ENCODE measurements around the gene PRR3. TPM values are rescaled to one million over a fixed set of nuclear protein-coding genes. Genes with fewer than 3 reads are reported as not detected.

Gene PRR3
- total and polyA plus RNA-seq, 2 of the 13 experiments (the other 11 are each of a cell fraction or from before 2014, with no cell fraction given): 14.6 to 21.2 TPM

- TF ChIP-seq ZNF609 (CRISPR knock-in tag; IDR thresholded peaks at IDR 0.05; ENCODE audit: borderline replicate concordance): no peak
- no peak for TF ChIP-seq ATF7 (IDR thresholded peaks at IDR 0.05)
- no peak for TF ChIP-seq ATF7 (CRISPR knock-in tag; IDR thresholded peaks at IDR 0.05)
- TF ChIP-seq ZNF749 (CRISPR knock-in tag; IDR thresholded peaks at IDR 0.05; ENCODE audit: borderline replicate concordance): no peak
- TF ChIP-seq HNRNPLL (IDR thresholded peaks at IDR 0.05; ENCODE audit: low read depth, low read length, poor library complexity, severe bottlenecking): no peak
- TF ChIP-seq NR2F6 (IDR thresholded peaks at IDR 0.05): peak; percentile 73; the same call in 1 of the 2 replicates
- peak; percentile 36 for TF ChIP-seq NR2F6 (CRISPR knock-in tag; IDR thresholded peaks at IDR 0.05)
- no peak for TF ChIP-seq BCL6 (CRISPR knock-in tag; IDR thresholded peaks at IDR 0.05)
- TF ChIP-seq ZFP36 (IDR thresholded peaks at IDR 0.05; ENCODE audit: borderline replicate concordance, low read depth, low read length, partially characterized antibody): no peak
- no peak for TF ChIP-seq PRPF4 (IDR thresholded peaks at IDR 0.05; ENCODE audit: low read depth, low read length, poor library complexity, severe bottlenecking)
- TF ChIP-seq ZNF3 (CRISPR knock-in tag; IDR thresholded peaks at IDR 0.05): no peak
- no peak for TF ChIP-seq ZNF580 (CRISPR knock-in tag; IDR thresholded peaks at IDR 0.05; ENCODE audit: borderline replicate concordance, low read depth)
- TF ChIP-seq MLLT10 (CRISPR knock-in tag; IDR thresholded peaks at IDR 0.05): no peak
- TF ChIP-seq GATAD1 (CRISPR knock-in tag; IDR thresholded peaks at IDR 0.05): no peak
- TF ChIP-seq ZNF414 (CRISPR knock-in tag; IDR thresholded peaks at IDR 0.05): no peak
- TF ChIP-seq TFDP1 (CRISPR knock-in tag; IDR thresholded peaks at IDR 0.05; ENCODE audit: borderline replicate concordance): no peak
- no peak for TF ChIP-seq PHF5A (CRISPR knock-in tag; IDR thresholded peaks at IDR 0.05; ENCODE audit: low read depth, unreplicated experiment)
- no peak for TF ChIP-seq NCOA1 (CRISPR knock-in tag; IDR thresholded peaks at IDR 0.05)
- no peak for TF ChIP-seq NCOA5 (CRISPR knock-in tag; IDR thresholded peaks at IDR 0.05)
- no peak for TF ChIP-seq ZNF12 (CRISPR knock-in tag; IDR thresholded peaks at IDR 0.05)
- no peak for TF ChIP-seq GTF3A (CRISPR knock-in tag; conservative IDR thresholded peaks at IDR 0.05)
- no peak for TF ChIP-seq ZBTB20 (CRISPR knock-in tag; IDR thresholded peaks at IDR 0.05; ENCODE audit: borderline replicate concordance, low read depth)
- peak; percentile 43; the same call in 1 of the 2 replicates for TF ChIP-seq MED1 (CRISPR knock-in tag; IDR thresholded peaks at IDR 0.05)
- no peak for TF ChIP-seq ARNT2 (CRISPR knock-in tag; IDR thresholded peaks at IDR 0.05; ENCODE audit: low read depth)
- TF ChIP-seq TIGD3 (CRISPR knock-in tag; IDR thresholded peaks at IDR 0.05; ENCODE audit: borderline replicate concordance): no peak
Measured at GRCh38 chr6:30530014-30530413, 27.1 kb upstream of the PRR3 start (continued).
